GM19035 (cell line): Measurements from ENCODE around the gene PLEKHG4B.

Experiments
- ATAC-seq: cut with Tn5 transposase; IDR thresholded peaks from one replicate; pipeline ENCODE4 v1.9.1; 2021; ENCODE audit not compliant: unreplicated experiment

The PLEKHG4B gene

GRCh38 chr5:167982-168660, 76.2 kb downstream of the PLEKHG4B start:
- no peak for ATAC-seq

- ATAC-seq = no peak
Observed at GRCh38 chr5:169071-169727, 77.2 kb downstream of the PLEKHG4B start.

- no peak for ATAC-seq
Observed at GRCh38 chr5:169728-170094, 77.7 kb downstream of the PLEKHG4B start.

GRCh38 chr5:170971-171800, 79.2 kb downstream of the PLEKHG4B start:
- ATAC-seq = no peak

GRCh38 chr5:171801-172331, 79.9 kb downstream of the PLEKHG4B start:
- no peak for ATAC-seq

- no peak for ATAC-seq
Observed at GRCh38 chr5:172421-172820, 80.5 kb downstream of the PLEKHG4B start.

GRCh38 chr5:172841-173251, 80.9 kb downstream of the PLEKHG4B start:
- ATAC-seq = no peak

GRCh38 chr5:173392-174290, 81.7 kb downstream of the PLEKHG4B start:
- no peak for ATAC-seq

GRCh38 chr5:174291-174600, 82.3 kb downstream of the PLEKHG4B start:
- no peak for ATAC-seq

- ATAC-seq = no peak
Observed at GRCh38 chr5:174876-175465, 83.0 kb downstream of the PLEKHG4B start.

- no peak for ATAC-seq
Observed at GRCh38 chr5:176296-176823, 84.4 kb downstream of the PLEKHG4B start.

- ATAC-seq = no peak
Observed at GRCh38 chr5:178110-178509, 86.1 kb downstream of the PLEKHG4B start.

GRCh38 chr5:179401-179800, 87.4 kb downstream of the PLEKHG4B start:
- ATAC-seq = no peak

- no peak for ATAC-seq
Observed at GRCh38 chr5:180286-180918, 88.4 kb downstream of the PLEKHG4B start.

- no peak for ATAC-seq
Observed at GRCh38 chr5:181160-181559, 89.2 kb downstream of the PLEKHG4B start.

GRCh38 chr5:181566-181965, 89.6 kb downstream of the PLEKHG4B start:
- ATAC-seq = no peak

GRCh38 chr5:182126-182525, 90.2 kb downstream of the PLEKHG4B start:
- no peak for ATAC-seq

- no peak for ATAC-seq
Observed at GRCh38 chr5:184471-184870, 92.5 kb downstream of the PLEKHG4B start.

GRCh38 chr5:185095-186070, 93.4 kb downstream of the PLEKHG4B start:
- no peak for ATAC-seq
